HEK293T (cell line): ENCODE results near the gene DNASE1.

Experiments used
- CTCF ChIA-PET: fragments of 350-600 bp; formaldehyde crosslinking; extraction: SDS; loops from one replicate; lab custom pipeline; 2021; ENCODE audit warnings: antibody characterized with exemption, inconsistent platforms; lab: Yijun Ruan, JAX
- POLR2A ChIA-PET: fragments of 350-600 bp; formaldehyde crosslinking; extraction: SDS; loops from one replicate; lab custom pipeline; 2020; ENCODE audit warnings: antibody characterized with exemption, inconsistent platforms; lab: Yijun Ruan, JAX
- DNase-seq: peaks from one replicate; pipeline ENCODE4 v3.0.0; 2012; ENCODE audit warnings: mixed read lengths; ENCODE audit errors: extremely low spot score
- ARNT ChIP-seq: fragments of 450-650 bp; IDR thresholded peaks from 2 replicates; pipeline ENCODE4 v1.6.1; 2017; ENCODE audit warnings: mild to moderate bottlenecking
- BHLHE40 ChIP-seq: fragments of 450-650 bp; IDR thresholded peaks from 2 replicates; pipeline ENCODE4 v1.6.1; 2016; ENCODE audit warnings: mild to moderate bottlenecking, moderate library complexity, borderline replicate concordance
- CTBP1 ChIP-seq: fragments of 450-650 bp; IDR thresholded peaks from 2 replicates; pipeline ENCODE4 v1.6.1; 2016; ENCODE audit warnings: borderline replicate concordance
- ELF4 ChIP-seq: fragments of 450-650 bp; IDR thresholded peaks from 2 replicates; pipeline ENCODE4 v1.6.1; 2017; ENCODE audit warnings: antibody characterized with exemption
- FOXA1 ChIP-seq: fragments of 450-650 bp; IDR thresholded peaks from 2 replicates; pipeline ENCODE4 v1.6.1; 2016; ENCODE audit warnings: mild to moderate bottlenecking
- FOXK2 ChIP-seq: fragments of 450-650 bp; IDR thresholded peaks from 2 replicates; pipeline ENCODE4 v1.6.1; 2016; ENCODE audit warnings: mild to moderate bottlenecking
- FOXM1 ChIP-seq: fragments of 450-650 bp; IDR thresholded peaks from 2 replicates; pipeline ENCODE4 v1.6.1; 2017; ENCODE audit warnings: mild to moderate bottlenecking, borderline replicate concordance
- HDGF ChIP-seq: fragments of 450-650 bp; IDR thresholded peaks from 2 replicates; pipeline ENCODE4 v1.6.1; 2017; ENCODE audit warnings: antibody characterized with exemption, borderline replicate concordance
- L3MBTL2 ChIP-seq: fragments of 450-650 bp; conservative IDR thresholded peaks from 2 replicates; pipeline ENCODE4 v1.6.1; 2016; ENCODE audit warnings: mild to moderate bottlenecking
- LEF1 ChIP-seq: fragments of 450-650 bp; IDR thresholded peaks from 2 replicates; pipeline ENCODE4 v1.6.1; 2017; ENCODE audit warnings: mild to moderate bottlenecking, borderline replicate concordance
- NFRKB ChIP-seq: fragments of 450-650 bp; IDR thresholded peaks from 2 replicates; pipeline ENCODE4 v1.6.1; 2016; ENCODE audit warnings: mild to moderate bottlenecking, moderate library complexity
- SP1 ChIP-seq: fragments of 450-650 bp; IDR thresholded peaks from 2 replicates; pipeline ENCODE4 v1.6.1; 2017
- SUZ12 ChIP-seq: fragments of 450-650 bp; IDR thresholded peaks from 2 replicates; pipeline ENCODE4 v1.6.1; 2016; ENCODE audit warnings: mild to moderate bottlenecking
- TARDBP ChIP-seq: fragments of 450-650 bp; IDR thresholded peaks from 2 replicates; pipeline ENCODE4 v1.6.1; 2016
- ZNF384 ChIP-seq: fragments of 450-650 bp; IDR thresholded peaks from 2 replicates; pipeline ENCODE4 v1.6.1; 2016
- TF ChIP-seq, protein P1 (sequence below): fragments of 450-650 bp; IDR thresholded peaks from 2 replicates; pipeline ENCODE4 v1.6.1; 2016

DNASE1 gene

DNA sequence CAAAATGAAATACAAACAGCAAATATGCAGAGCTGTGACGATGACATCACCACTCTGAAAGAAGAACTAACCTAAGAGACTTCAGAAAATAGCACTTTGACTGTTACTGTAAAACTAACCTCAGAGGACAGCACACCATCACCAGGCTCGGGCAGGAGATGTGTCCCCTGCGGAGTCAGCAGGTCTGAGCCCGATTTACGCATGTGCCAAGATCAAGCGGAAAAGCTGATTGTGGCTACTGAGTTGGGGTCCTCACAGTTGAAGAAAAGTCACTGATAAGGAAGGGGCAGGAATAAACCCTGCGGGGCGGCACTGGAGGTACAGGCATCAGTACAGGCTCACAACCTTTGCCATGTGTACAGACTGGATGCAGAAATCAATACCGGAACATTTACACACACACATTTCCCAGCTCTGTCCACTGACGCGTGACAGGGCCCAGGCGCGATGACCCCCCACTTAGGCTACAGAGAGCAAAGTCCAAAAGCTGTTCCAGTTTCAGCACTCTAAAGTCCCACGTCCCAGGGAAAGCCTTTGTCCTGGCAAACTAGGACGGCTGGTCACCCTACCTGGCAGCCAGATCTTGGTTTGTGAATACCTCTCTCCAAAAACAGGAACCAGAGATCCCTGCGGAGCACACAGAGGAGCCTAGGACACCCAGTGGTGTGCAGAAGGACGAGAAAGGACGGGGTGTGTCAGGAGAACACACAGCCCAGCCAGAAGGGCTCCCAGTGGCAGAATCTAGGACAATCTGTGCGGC lies 41.3 kb downstream of the DNASE1 start:
- no peak for DNase-seq
- ChIA-PET CTCF (no interaction called here), POLR2A (interaction anchor here (1.1 to 1.9 kb wide), 2 partner anchors 8 to 21 kb away, joined by 3 to 7 read pairs; partner anchors contain the start of gene TRAP1)
- TF ChIP-seq TARDBP (no peak), CTBP1 (no peak), ARNT (no peak), FOXM1 (no peak), HDGF (no peak)

DNA sequence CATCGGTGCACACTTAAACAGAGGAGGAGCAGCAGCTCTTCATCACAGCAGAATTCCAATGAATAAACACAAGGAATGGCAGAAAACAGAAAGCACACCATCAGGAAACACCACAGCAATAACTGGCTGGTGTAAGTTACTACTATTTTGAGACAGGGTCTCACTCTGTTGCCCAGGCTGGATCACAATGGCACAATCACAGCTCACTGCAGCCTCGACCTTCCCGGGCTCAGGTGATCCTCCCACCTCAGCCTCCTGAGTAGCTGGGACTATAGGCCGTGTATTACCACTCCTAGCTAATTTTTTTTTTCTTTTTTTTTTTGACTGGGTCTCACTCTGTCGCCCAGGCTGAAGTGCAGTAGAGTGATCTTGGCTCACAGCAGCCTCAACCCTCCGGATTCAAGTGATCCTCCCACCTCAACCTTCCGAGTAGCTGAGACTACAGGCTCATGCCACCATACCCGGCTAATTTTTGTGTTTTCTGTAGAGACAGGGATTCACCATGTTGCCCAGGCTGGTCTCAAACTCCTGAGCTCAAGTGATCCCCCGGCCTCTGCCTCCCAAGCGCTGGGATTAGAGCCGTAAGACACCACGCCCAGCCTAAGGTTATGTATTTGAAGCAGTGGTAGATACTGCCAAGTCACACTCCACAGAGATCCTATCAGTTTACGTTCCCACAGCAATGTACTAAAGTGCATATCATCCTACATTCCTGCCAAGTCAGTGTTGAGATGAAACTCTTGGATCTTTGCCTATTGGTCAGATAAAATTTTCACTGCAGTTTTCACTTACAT lies 42.1 kb downstream of the DNASE1 start:
- CTCF ChIA-PET: no interaction called here
- no peak for DNase-seq
- POLR2A ChIA-PET: interaction anchor here (1.1 kb wide), 1 partner anchor 9 kb away, joined by 3 read pairs; no protein-coding TSS in a partner anchor
- TF ChIP-seq ARNT (no peak), L3MBTL2 (no peak), LEF1 (no peak), FOXA1 (no peak), FOXM1 (no peak), ZNF384 (no peak), BHLHE40 (no peak), CTBP1 (no peak), ELF4 (no peak), FOXK2 (no peak), SUZ12 (no peak), HDGF (no peak), SP1 (no peak), NFRKB (no peak), TARDBP (no peak)
- TF ChIP-seq, protein P1, sequence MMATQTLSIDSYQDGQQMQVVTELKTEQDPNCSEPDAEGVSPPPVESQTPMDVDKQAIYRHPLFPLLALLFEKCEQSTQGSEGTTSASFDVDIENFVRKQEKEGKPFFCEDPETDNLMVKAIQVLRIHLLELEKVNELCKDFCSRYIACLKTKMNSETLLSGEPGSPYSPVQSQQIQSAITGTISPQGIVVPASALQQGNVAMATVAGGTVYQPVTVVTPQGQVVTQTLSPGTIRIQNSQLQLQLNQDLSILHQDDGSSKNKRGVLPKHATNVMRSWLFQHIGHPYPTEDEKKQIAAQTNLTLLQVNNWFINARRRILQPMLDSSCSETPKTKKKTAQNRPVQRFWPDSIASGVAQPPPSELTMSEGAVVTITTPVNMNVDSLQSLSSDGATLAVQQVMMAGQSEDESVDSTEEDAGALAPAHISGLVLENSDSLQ: no peak

DNA sequence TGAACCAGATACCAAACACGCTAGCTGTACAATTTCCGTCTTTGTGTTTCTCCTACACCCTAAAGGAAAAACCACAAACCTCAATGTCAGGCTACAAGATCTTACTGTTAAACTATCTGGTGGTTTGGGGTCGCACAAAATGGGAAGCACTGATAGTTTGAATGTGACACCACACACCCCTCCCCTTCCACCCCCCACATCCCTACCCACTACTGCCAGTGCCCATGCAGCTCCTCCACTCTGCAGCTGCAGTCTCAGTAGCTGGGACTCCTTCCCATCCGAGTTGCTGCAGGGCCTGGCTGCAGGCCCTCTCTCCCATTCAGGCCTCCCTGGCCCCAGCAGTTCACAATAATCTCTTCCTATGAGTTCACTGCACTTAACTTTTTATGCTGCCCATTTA lies 44.5 kb downstream of the DNASE1 start:
- ChIA-PET POLR2A (no interaction called here), CTCF (no interaction called here)
- DNase-seq: no peak
- TF ChIP-seq CTBP1: no peak
- no peak for TF ChIP-seq SUZ12
- TF ChIP-seq SP1: no peak
- TF ChIP-seq TARDBP: no peak
- TF ChIP-seq, protein P1: no peak
- no peak for TF ChIP-seq FOXA1
- no peak for TF ChIP-seq BHLHE40
- TF ChIP-seq FOXK2: no peak
- TF ChIP-seq ELF4: no peak
- TF ChIP-seq ZNF384: no peak

DNA sequence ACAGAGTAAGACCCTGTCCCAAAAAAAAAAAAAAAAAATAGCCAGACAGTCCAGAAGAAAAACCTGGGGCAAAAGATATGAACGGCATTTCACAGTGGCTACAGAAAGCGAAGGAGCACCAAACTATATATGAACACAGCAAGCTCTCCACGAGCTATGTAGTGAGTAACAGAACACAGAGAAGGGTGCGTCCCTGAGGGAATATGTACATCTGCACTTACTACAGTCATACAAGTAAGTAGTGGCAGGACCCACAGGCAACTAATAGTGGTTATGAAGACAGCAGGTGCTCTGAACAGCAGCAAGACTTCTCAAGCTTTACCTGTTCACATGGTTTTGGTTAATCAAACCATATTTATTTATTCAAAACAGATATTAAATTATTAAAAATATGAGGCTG lies 47.0 kb downstream of the DNASE1 start:
- ChIA-PET POLR2A (interaction anchor here (1.1 to 1.2 kb wide), 2 partner anchors 10 to 16 kb away, joined by 4 to 5 read pairs; partner anchors contain the start of gene TRAP1), CTCF (no interaction called here)
- no peak for DNase-seq
- TF ChIP-seq ZNF384 (no peak), TARDBP (no peak), CTBP1 (no peak), SP1 (no peak), NFRKB (no peak), ARNT (no peak), FOXM1 (no peak), SUZ12 (no peak), HDGF (no peak), FOXK2 (no peak), L3MBTL2 (no peak), FOXA1 (no peak)
- TF ChIP-seq, protein P1: no peak

DNA sequence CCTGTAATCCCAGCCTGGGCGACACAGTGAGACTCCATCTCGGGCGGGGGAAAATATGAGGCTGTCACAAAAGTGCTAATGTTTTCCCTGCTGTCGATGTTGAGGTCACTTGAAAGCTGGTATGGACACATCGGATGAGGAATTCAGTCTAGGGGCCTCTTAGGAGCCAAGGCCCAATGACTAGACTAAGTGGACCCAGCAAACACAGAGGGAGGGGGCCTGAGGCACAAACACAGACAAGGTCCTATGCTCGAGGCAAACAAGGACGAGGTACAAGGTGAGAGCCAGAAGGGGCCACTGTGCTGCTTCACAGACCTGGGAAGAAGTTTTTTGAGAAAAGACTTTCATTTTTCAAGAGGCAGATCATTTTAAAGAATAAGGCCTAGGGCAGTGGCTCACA lies 47.6 kb downstream of the DNASE1 start:
- CTCF ChIA-PET: no interaction called here
- DNase-seq: no peak
- no peak for TF ChIP-seq FOXM1
- no peak for TF ChIP-seq ELF4
- TF ChIP-seq, protein P1: no peak
- TF ChIP-seq CTBP1: no peak
- no peak for TF ChIP-seq SUZ12
- TF ChIP-seq ARNT: no peak
- no peak for TF ChIP-seq ZNF384
- TF ChIP-seq HDGF: no peak
- TF ChIP-seq LEF1: no peak
- TF ChIP-seq SP1: no peak
- no peak for TF ChIP-seq NFRKB
- no peak for TF ChIP-seq BHLHE40
- POLR2A ChIA-PET: no interaction called here
